T-cell (primary cell): Measurements from ENCODE around the gene CCDC27. TPM values are rescaled to one million over a fixed set of nuclear protein-coding genes. Genes with fewer than 3 reads are reported as not detected.

Source experiments
- ATAC-seq, 4 experiments: fragments of 200-7000 bp in 3 of 4; fragments of 150-1000 bp in 1 of 4; cut with Tn5 transposase; replicated peaks in 1 of 4; 1 replicate in 3 of 4; 2 replicates in 1 of 4; pipeline ENCODE4 v1.10.0; 2021; ENCODE audit warnings: moderate library complexity in 3 of 4, mild to moderate bottlenecking in 2 of 4, moderate number of reproducible peaks in 1 of 4
- CTCF ChIA-PET, 2 donors: fragments of 300-600 bp; sonication (Branson Sonifier 250); formaldehyde crosslinking; loops; one replicate each; lab custom pipeline; 2022; ENCODE audit warnings: antibody characterized with exemption in 2 of 2; lab: Charles Lee
- POLR2A ChIA-PET, 2 donors: fragments of 300-600 bp; sonication (Branson Sonifier 250); formaldehyde crosslinking; loops; one replicate each; lab custom pipeline; 2022; ENCODE audit warnings: antibody characterized with exemption in 2 of 2; lab: Charles Lee
- DNase-seq, 35 experiments: peaks; one replicate each; pipeline versions ENCODE4 v3.0.0 to v3.0.0-alpha.2; 2013 to 2023
- H3K27ac ChIP-seq: one replicate; pipeline ENCODE4 v1.5.1; 2013; ENCODE audit warnings: low read length
- H3K27me3 ChIP-seq, 2 experiments: replicated peaks in 1 of 2; 1 replicate in 1 of 2; 2 replicates in 1 of 2; pipeline versions ENCODE4 v1.6.1 to v1.7.0; 2013; ENCODE audit warnings: low read length in 1 of 2, mixed read lengths in 1 of 2; ENCODE audit not compliant: control insufficient read depth in 2 of 2, insufficient read depth in 2 of 2; ENCODE audit errors: extremely low read depth in 1 of 2
- H3K36me3 ChIP-seq, 2 donors: 1 replicate in 1 of 2; 2 replicates in 1 of 2; pipeline versions ENCODE4 v1.6.1 to v1.7.0; 2013; ENCODE audit warnings: low read length in 1 of 2; ENCODE audit not compliant: control insufficient read depth in 2 of 2, insufficient read depth in 1 of 2; ENCODE audit errors: extremely low read depth in 1 of 2
- H3K4me1 ChIP-seq, 2 experiments: 1 replicate in 1 of 2; 2 replicates in 1 of 2; pipeline versions ENCODE4 v1.6.1 to v1.7.0; 2013; ENCODE audit warnings: low read length in 2 of 2, mixed read lengths in 1 of 2; ENCODE audit not compliant: insufficient read depth in 2 of 2, control insufficient read depth in 1 of 2; ENCODE audit errors: extremely low read depth in 1 of 2
- H3K4me3 ChIP-seq, 2 donors: 1 replicate in 1 of 2; 2 replicates in 1 of 2; pipeline versions ENCODE4 v1.5.1 to v1.7.0; 2013; ENCODE audit warnings: mild to moderate bottlenecking in 2 of 2, low read length in 1 of 2, moderate library complexity in 1 of 2; ENCODE audit not compliant: control insufficient read depth in 1 of 2; ENCODE audit errors: extremely low read depth in 1 of 2
- H3K9me3 ChIP-seq: 2 replicates; pipeline ENCODE4 v1.7.0; 2013
- H3K27ac Mint-ChIP-seq, 2 donors: one replicate each; pipeline ENCODE4 v1.8.0; 2020 to 2021; ENCODE audit warnings: mild to moderate bottlenecking in 2 of 2, mixed read lengths in 2 of 2
- H3K27me3 Mint-ChIP-seq, 2 donors: one replicate each; pipeline ENCODE4 v1.8.0; 2021 to 2022; ENCODE audit warnings: mixed read lengths in 2 of 2
- H3K36me3 Mint-ChIP-seq: one replicate; pipeline ENCODE4 v1.8.0; 2021; ENCODE audit warnings: mixed read lengths
- H3K4me1 Mint-ChIP-seq, 3 donors: one replicate each; pipeline ENCODE4 v1.8.0; 2020 to 2022; ENCODE audit warnings: mixed read lengths in 3 of 3, mild to moderate bottlenecking in 1 of 3
- H3K4me3 Mint-ChIP-seq, 3 donors: one replicate each; pipeline ENCODE4 v1.8.0; 2020 to 2022; ENCODE audit warnings: mild to moderate bottlenecking in 3 of 3, mixed read lengths in 3 of 3, moderate library complexity in 3 of 3
- H3K9me3 Mint-ChIP-seq, 3 donors: one replicate each; pipeline ENCODE4 v1.8.0; 2020 to 2022; ENCODE audit warnings: mixed read lengths in 3 of 3
- WGBS: methylation state at CpG from one replicate; pipeline ENCODE4 v1.1.5; 2013; ENCODE audit warnings: missing lambda C conversion rate; ENCODE audit not compliant: insufficient coverage; 5-methylcytosine and 5-hydroxymethylcytosine counted together
- total RNA-seq, 35 experiments: library from RNA in 6 of 35; stranded (reverse) in 6 of 35; fragments of 120-200 nt in 1 of 35; gene quantifications; one replicate each; pipeline versions ENCODE4 v1.2.1 to v1.2.4 and lab custom pipeline; 2013 to 2026

The CCDC27 gene
- total RNA-seq, 5 donors from 2014 or later (not counting 1 experiment from before 2014, with no cell fraction given) = not detected

GRCh38 chr1:3712573-3713535, 39.4 kb upstream of the CCDC27 start:
- H3K27ac ChIP-seq = no peak overlapping the region
- Mint-ChIP-seq H3K36me3 (no peaks in the 10 kb centered on the region), H3K9me3 (no peaks in the 10 kb centered on the region), H3K4me1 (no peaks in the 10 kb centered on the region), H3K4me3 (no peak overlapping the region), H3K27me3 (peaks cover 9 to 24% of the 10 kb centered on the region in 2 donors), H3K27ac (no peak overlapping the region)
- DNase-seq (no peak), ATAC-seq (no peak)
- peaks cover 0 to 1% of the 10 kb centered on the region in 2 experiments for H3K4me1 ChIP-seq
- ChIA-PET CTCF (no interaction called here), POLR2A (no interaction called here)
- no peaks in the 10 kb centered on the region for H3K9me3 ChIP-seq
- 76% methylated on average over 14 of the region's 19 CpGs for WGBS
- peaks cover 0 to 75% of the 10 kb centered on the region in 2 experiments for H3K27me3 ChIP-seq
- H3K4me3 ChIP-seq = no peak overlapping the region
- H3K36me3 ChIP-seq = no peaks in the 10 kb centered on the region

GRCh38 chr1:3713840-3714239, 38.4 kb upstream of the CCDC27 start:
- DNase-seq = no peak
- POLR2A ChIA-PET = no interaction called here
- H3K27ac ChIP-seq = no peak overlapping the region
- no peaks in the 10 kb centered on the region for H3K4me1 Mint-ChIP-seq
- H3K4me3 Mint-ChIP-seq = no peak overlapping the region
- no peaks in the 10 kb centered on the region for H3K36me3 Mint-ChIP-seq
- H3K4me3 ChIP-seq = no peak overlapping the region
- CTCF ChIA-PET = no interaction called here
- no peak overlapping the region for H3K27ac Mint-ChIP-seq
- 79% methylated on average over 5 of the region's 7 CpGs for WGBS
- ATAC-seq = no peak
- peaks cover 5 to 18% of the 10 kb centered on the region in 2 donors for H3K27me3 Mint-ChIP-seq
- no peaks in the 10 kb centered on the region for H3K9me3 Mint-ChIP-seq
- peaks cover 0 to 4% of the 10 kb centered on the region in 2 experiments for H3K4me1 ChIP-seq
- no peaks in the 10 kb centered on the region for H3K36me3 ChIP-seq
- H3K9me3 ChIP-seq = no peaks in the 10 kb centered on the region
- peaks cover 0 to 69% of the 10 kb centered on the region in 2 experiments for H3K27me3 ChIP-seq

- POLR2A ChIA-PET = no interaction called here
These were observed 37.9 kb upstream of the CCDC27 start for GRCh38 chr1:3714284-3714741.

GRCh38 chr1:3714814-3715213, 37.4 kb upstream of the CCDC27 start:
- H3K36me3 ChIP-seq = no peaks in the 10 kb centered on the region
- ChIA-PET CTCF (no interaction called here), POLR2A (no interaction called here)
- H3K27me3 ChIP-seq = peaks cover 0 to 60% of the 10 kb centered on the region in 2 experiments
- H3K4me1 Mint-ChIP-seq = peaks cover 0 to 5% (median 5%) of the 10 kb centered on the region in 3 donors
- no peaks in the 10 kb centered on the region for H3K9me3 Mint-ChIP-seq
- H3K27ac Mint-ChIP-seq = no peak overlapping the region
- DNase-seq = no peak
- no peaks in the 10 kb centered on the region for H3K9me3 ChIP-seq
- ATAC-seq = no peak
- H3K27me3 Mint-ChIP-seq = peaks cover 5 to 15% of the 10 kb centered on the region in 2 donors
- no peak overlapping the region for H3K4me3 ChIP-seq
- H3K36me3 Mint-ChIP-seq = no peaks in the 10 kb centered on the region
- no peak overlapping the region for H3K4me3 Mint-ChIP-seq
- WGBS = 82% methylated on average over 10 of the region's 10 CpGs
- H3K27ac ChIP-seq = no peak overlapping the region
- H3K4me1 ChIP-seq = peaks cover 0 to 14% of the 10 kb centered on the region in 2 experiments

More at GRCh38 chr1:3714284-3714741, 37.9 kb upstream of the CCDC27 start:
- CTCF ChIA-PET = no interaction called here
- Histone ChIP-seq H3K36me3 (no peaks in the 10 kb centered on the region), H3K27me3 (peaks cover 0 to 65% of the 10 kb centered on the region in 2 experiments), H3K9me3 (no peaks in the 10 kb centered on the region), H3K27ac (no peak overlapping the region), H3K4me1 (peaks cover 0 to 9% of the 10 kb centered on the region in 2 experiments), H3K4me3 (no peak overlapping the region)
- peaks cover 0 to under 1% (median 0%) of the 10 kb centered on the region in 3 donors for H3K4me1 Mint-ChIP-seq
- ATAC-seq (no peak), DNase-seq (no peak)
- 78% methylated on average over 9 of the region's 10 CpGs for WGBS
- H3K36me3 Mint-ChIP-seq = no peaks in the 10 kb centered on the region
- H3K27me3 Mint-ChIP-seq = peaks cover 5 to 18% of the 10 kb centered on the region in 2 donors
- no peaks in the 10 kb centered on the region for H3K9me3 Mint-ChIP-seq
- no peak overlapping the region for H3K4me3 Mint-ChIP-seq
- H3K27ac Mint-ChIP-seq = no peak overlapping the region

DNA sequence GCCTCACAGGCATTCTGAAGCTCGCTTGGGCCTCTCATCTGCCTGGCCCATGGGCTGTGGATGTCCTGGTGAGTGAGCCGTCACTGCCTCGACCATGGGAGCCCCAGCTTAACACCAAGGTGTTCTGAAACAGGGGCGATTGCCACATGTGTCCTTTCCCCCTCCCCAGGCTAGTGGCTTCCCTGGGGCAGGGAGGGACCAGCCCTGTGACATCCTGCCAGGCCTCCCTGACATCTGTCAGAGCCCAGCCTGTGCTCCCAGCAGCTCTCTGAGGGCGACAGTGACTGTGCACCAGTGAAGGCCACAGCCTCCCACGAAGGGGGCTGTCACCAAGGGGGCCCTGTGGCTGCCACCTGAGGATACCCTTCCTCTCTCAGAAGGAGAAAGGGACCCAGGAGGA, 35.9 kb upstream of the CCDC27 start:
- no peak for ATAC-seq
- WGBS = 57% methylated on average over 4 of the region's 6 CpGs
- no peaks in the 10 kb centered on the region for H3K9me3 Mint-ChIP-seq
- ChIA-PET POLR2A (no interaction called here), CTCF (no interaction called here)
- H3K27me3 ChIP-seq = peaks cover 0 to 49% of the 10 kb centered on the region in 2 experiments
- H3K4me3 ChIP-seq = no peak overlapping the region
- H3K4me1 Mint-ChIP-seq = peaks cover 1 to 13% (median 7%) of the 10 kb centered on the region in 3 donors
- no peaks in the 10 kb centered on the region for H3K36me3 ChIP-seq
- no peaks in the 10 kb centered on the region for H3K36me3 Mint-ChIP-seq
- H3K4me3 Mint-ChIP-seq = no peak overlapping the region
- peaks cover 0 to 7% of the 10 kb centered on the region in 2 donors for H3K27me3 Mint-ChIP-seq
- H3K27ac Mint-ChIP-seq = no peak overlapping the region
- no peak overlapping the region for H3K27ac ChIP-seq
- peaks cover 0 to 24% of the 10 kb centered on the region in 2 experiments for H3K4me1 ChIP-seq
- DNase-seq = no peak
- H3K9me3 ChIP-seq = no peaks in the 10 kb centered on the region

DNA sequence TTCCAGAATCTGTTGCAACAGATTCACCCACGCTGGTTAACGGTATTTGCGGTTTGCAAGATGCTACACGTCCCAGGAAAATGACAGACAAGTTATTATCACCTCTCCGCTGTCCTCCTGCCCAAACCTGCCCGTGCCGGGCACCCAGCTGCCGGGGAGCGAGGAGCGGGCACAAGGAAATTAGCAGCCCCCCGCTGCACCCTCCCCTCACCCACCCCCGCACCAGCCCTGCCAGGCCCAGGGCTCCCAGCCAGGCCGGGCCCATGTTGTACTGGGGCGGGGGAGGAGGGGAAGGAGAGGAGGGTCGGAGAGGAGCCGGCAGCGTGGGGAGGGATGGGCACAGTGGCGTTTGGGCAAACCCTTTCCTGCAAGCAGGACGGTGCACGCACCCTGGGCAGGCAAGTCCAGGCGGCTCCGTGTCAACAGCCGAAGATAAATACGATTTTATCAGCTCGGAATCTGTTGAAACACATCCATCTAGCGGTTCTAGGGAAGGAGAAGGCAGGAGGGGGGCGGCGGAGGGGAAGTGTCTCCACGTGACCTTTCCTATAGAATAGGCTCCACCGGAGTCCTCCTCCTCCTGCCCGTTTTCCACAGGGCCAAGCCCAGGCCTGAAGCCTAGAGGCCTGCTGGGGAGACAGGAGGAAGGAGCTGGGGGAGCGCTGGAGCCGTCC, 35.1 kb upstream of the CCDC27 start:
- no peaks in the 10 kb centered on the region for H3K36me3 Mint-ChIP-seq
- WGBS = 64% methylated on average over 13 of the region's 33 CpGs
- DNase-seq = no peak
- Histone ChIP-seq H3K4me3 (no peak overlapping the region), H3K36me3 (no peaks in the 10 kb centered on the region), H3K27ac (no peak overlapping the region), H3K9me3 (no peaks in the 10 kb centered on the region), H3K27me3 (peaks cover 0 to 41% of the 10 kb centered on the region in 2 experiments), H3K4me1 (peaks cover 0 to 24% of the 10 kb centered on the region in 2 experiments)
- no peak overlapping the region for H3K4me3 Mint-ChIP-seq
- no peaks in the 10 kb centered on the region for H3K9me3 Mint-ChIP-seq
- H3K27ac Mint-ChIP-seq = no peak overlapping the region
- ATAC-seq = no peak
- ChIA-PET CTCF (no interaction called here), POLR2A (no interaction called here)
- peaks cover 0 to 3% of the 10 kb centered on the region in 2 donors for H3K27me3 Mint-ChIP-seq
- peaks cover 1 to 14% (median 7%) of the 10 kb centered on the region in 3 donors for H3K4me1 Mint-ChIP-seq
